WERI-Rb-1 (cell line): ENCODE measurements around the gene SMYD2.

Experiments used
- DNase-seq: peaks from one replicate; pipeline ENCODE4 v3.0.0-alpha.2; 2020
- H3K27ac ChIP-seq: fragments of 250-450 bp; sonication (Bioruptor Pico); 2 replicates; pipeline ENCODE4 v1.5.1; 2020; ENCODE audit warnings: mild to moderate bottlenecking, moderate library complexity
- H3K27me3 ChIP-seq: fragments of 250-450 bp; sonication (Bioruptor Pico); 2 replicates; pipeline ENCODE4 v1.5.1; 2021; ENCODE audit warnings: mild to moderate bottlenecking, low read depth, moderate library complexity; ENCODE audit not compliant: insufficient read depth, severe bottlenecking
- H3K36me3 ChIP-seq: fragments of 250-450 bp; sonication (Bioruptor Pico); 2 replicates; pipeline ENCODE4 v1.5.1; 2020; ENCODE audit warnings: mild to moderate bottlenecking, moderate library complexity
- H3K4me3 ChIP-seq: 2 replicates; pipeline ENCODE4 v1.5.1; 2011; ENCODE audit warnings: low read depth, mild to moderate bottlenecking, control low read depth, low read length
- H3K9me3 ChIP-seq: fragments of 250-450 bp; sonication (Bioruptor Pico); 2 replicates; pipeline ENCODE4 v1.5.1; 2021; ENCODE audit warnings: mild to moderate bottlenecking, moderate library complexity; ENCODE audit not compliant: severe bottlenecking
- TF ChIP-seq, protein P1 (sequence below): IDR thresholded peaks from 2 replicates; pipeline ENCODE4 v1.5.1; 2011; ENCODE audit warnings: low read depth, mild to moderate bottlenecking, control low read depth, inconsistent platforms, low read length

Gene SMYD2, protein sequence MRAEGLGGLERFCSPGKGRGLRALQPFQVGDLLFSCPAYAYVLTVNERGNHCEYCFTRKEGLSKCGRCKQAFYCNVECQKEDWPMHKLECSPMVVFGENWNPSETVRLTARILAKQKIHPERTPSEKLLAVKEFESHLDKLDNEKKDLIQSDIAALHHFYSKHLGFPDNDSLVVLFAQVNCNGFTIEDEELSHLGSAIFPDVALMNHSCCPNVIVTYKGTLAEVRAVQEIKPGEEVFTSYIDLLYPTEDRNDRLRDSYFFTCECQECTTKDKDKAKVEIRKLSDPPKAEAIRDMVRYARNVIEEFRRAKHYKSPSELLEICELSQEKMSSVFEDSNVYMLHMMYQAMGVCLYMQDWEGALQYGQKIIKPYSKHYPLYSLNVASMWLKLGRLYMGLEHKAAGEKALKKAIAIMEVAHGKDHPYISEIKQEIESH

DNA sequence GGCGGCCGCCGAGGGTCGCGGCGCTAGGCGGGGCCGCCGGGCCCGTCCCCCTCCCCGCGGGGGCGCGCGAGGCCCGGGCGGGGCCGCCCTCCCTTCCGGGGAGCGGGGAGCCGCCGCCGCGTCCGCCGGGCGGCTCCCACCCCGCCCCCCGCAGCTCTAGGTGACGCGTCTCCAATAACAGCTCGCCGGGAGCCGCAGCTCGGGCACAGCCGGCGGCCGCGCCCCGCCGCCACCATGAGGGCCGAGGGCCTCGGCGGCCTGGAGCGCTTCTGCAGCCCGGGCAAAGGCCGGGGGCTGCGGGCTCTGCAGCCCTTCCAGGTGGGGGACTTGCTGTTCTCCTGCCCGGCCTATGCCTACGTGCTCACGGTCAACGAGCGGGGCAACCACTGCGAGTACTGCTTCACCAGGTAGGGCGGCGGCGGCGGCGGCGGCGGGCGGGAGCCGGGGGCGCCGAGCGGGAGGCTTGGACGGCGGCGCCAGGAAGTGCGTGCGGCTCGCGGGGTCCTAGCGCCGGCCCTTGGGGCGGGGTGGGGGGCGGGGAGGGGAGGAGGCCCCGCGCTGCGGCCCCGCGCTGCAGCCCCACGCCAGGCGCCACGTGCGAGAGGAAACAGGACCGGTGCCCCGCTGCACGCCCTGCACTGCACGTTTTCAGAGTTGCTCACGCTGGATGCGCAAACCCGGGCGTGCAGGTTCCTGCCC lies at the start of gene SMYD2:
Gene SMYD2, plus strand, starts transcription at position 139 of the 699 bp plus-strand sequence. Its CDS starts 96 bp downstream, at position 235.
- peaks cover 3% of the 10 kb centered on the region for H3K36me3 ChIP-seq
- peak within 1 kb of the TSS; percentile 78 for H3K4me3 ChIP-seq
- DNase-seq, result peak; percentile 72
- no peaks in the 10 kb centered on the region for H3K9me3 ChIP-seq
- TF ChIP-seq, protein P1, sequence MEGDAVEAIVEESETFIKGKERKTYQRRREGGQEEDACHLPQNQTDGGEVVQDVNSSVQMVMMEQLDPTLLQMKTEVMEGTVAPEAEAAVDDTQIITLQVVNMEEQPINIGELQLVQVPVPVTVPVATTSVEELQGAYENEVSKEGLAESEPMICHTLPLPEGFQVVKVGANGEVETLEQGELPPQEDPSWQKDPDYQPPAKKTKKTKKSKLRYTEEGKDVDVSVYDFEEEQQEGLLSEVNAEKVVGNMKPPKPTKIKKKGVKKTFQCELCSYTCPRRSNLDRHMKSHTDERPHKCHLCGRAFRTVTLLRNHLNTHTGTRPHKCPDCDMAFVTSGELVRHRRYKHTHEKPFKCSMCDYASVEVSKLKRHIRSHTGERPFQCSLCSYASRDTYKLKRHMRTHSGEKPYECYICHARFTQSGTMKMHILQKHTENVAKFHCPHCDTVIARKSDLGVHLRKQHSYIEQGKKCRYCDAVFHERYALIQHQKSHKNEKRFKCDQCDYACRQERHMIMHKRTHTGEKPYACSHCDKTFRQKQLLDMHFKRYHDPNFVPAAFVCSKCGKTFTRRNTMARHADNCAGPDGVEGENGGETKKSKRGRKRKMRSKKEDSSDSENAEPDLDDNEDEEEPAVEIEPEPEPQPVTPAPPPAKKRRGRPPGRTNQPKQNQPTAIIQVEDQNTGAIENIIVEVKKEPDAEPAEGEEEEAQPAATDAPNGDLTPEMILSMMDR, result no peak
- peak within 1 kb of the TSS; percentile 100 for H3K27ac ChIP-seq
- H3K27me3 ChIP-seq, result no peaks in the 10 kb centered on the region

DNA sequence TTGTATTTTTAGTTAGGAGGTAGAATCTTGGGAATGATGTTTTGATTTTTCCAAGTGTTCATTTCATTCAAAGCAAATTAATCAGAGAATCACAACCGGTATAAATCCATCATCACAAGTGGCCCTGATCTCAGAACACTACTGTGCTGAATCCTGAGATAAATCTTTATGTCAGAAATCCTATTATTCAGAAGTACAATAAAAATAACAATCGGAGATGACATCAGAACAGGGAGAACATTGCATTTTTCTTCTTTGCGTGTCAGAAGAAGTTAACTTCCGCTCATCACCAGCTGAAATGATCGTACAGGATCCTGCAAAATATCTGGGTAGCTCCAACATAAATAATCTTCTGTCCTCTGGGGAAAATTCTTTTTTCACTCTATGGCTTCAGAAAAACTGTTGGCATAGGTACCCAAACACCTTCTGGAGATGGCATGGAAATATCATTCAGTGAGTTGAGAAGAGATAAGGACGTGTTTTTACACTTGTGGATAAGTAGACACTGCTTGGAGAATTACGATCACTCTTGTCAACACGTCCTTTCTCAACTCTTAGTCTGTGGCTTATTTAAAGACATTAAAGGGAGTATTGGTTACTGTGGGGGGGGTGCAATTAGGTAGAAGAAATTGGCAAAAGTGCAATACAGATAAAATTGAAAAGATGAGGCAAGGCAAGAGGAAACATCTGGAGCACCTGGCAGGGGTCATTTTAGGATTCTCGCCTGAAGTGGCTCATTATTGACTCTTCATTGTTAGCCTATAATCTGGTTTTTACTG lies 46.9 kb upstream of the SMYD2 start:
- Histone ChIP-seq H3K4me3 (no peak overlapping the region), H3K27me3 (no peaks in the 10 kb centered on the region), H3K27ac (no peak overlapping the region), H3K9me3 (no peaks in the 10 kb centered on the region), H3K36me3 (no peaks in the 10 kb centered on the region)
- TF ChIP-seq, protein P1, result no peak
- no peak for DNase-seq

DNA sequence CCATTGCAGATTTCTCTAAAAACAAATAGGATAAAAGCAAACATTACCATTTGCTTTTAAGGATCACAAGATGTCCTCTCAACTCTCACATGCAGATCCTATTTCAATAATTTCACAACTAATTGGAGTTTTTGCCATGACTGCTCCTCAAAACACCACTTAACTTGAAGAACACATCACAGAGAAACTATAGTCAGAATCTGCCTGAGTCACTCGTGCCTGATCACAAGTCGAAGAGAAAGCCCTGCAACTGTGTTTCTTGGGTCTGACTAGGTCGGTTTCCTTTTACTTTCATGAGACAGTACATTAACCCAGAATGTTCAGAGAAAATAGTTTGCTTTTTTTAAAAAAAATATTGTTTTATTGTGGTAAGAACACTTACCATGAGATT lies 46.3 kb upstream of the SMYD2 start:
- H3K27me3 ChIP-seq, result no peaks in the 10 kb centered on the region
- no peaks in the 10 kb centered on the region for H3K36me3 ChIP-seq
- DNase-seq, result no peak
- no peaks in the 10 kb centered on the region for H3K9me3 ChIP-seq
- no peak overlapping the region for H3K4me3 ChIP-seq
- no peak overlapping the region for H3K27ac ChIP-seq
- TF ChIP-seq, protein P1, result no peak

DNA sequence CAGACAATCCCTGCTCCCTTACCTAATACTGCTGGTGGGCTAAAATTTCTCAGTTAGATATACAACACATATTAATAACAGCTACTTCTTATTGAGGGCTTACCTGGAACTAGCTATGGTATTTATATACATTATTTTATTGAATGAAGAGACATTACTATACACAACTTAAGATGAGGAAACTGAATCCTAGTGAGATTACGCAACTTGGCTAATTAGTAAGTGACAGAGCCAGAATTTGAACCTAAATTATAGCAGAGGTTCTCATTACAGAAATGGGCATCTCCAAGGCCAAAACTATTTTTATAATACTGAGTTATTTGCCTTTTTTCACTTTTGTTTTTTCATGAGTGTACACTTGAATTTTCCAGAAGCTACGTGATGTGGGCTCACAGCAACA lies 44.5 kb upstream of the SMYD2 start:
- Histone ChIP-seq H3K4me3 (no peak overlapping the region), H3K27me3 (no peaks in the 10 kb centered on the region), H3K27ac (no peak overlapping the region), H3K36me3 (no peaks in the 10 kb centered on the region), H3K9me3 (no peaks in the 10 kb centered on the region)
- DNase-seq, result no peak
- TF ChIP-seq, protein P1, result no peak

DNA sequence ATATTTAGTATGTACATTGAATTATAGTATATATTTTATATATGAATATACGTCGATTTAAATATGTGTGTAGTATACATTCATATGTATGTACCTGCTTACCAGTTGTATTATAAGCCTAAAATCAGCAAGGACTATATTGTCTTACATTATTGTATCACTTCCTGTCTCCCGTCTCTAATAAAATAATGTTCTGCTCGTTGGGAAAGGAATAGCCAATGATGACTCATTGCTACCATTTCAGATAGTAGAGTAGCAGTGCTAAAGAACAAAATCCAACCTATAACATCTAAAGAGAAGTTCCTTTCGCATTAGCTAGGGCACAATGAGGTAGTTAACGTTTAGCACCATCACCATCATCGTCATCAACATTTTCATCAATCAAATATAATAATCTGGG lies 39.9 kb upstream of the SMYD2 start:
- no peak overlapping the region for H3K4me3 ChIP-seq
- no peak for DNase-seq
- TF ChIP-seq, protein P1, result no peak
- no peaks in the 10 kb centered on the region for H3K36me3 ChIP-seq
- no peak overlapping the region for H3K27ac ChIP-seq
- H3K27me3 ChIP-seq, result no peaks in the 10 kb centered on the region
- H3K9me3 ChIP-seq, result no peaks in the 10 kb centered on the region
